ENCODE data around the gene RHEBL1.

RHEBL1 gene

GRCh38 chr12:49018261-49019119 is 51.3 kb downstream of the RHEBL1 start, which contains the start of gene PRKAG1:
PRKAG1 (minus strand) TSS chr12:49018776; CDS start chr12:49018740, 36 bp downstream.
- DNase-seq: peak; percentile 86 to 97

GRCh38 chr12:49017891-49018260 is 51.9 kb downstream of the RHEBL1 start:
- DNase-seq: no peak

- DNase-seq: no peak
Observed at GRCh38 chr12:49015196-49015595, 54.6 kb downstream of the RHEBL1 start.
